Measurements from ENCODE around the gene ASTE1. TPM values are rescaled to one million over a fixed set of nuclear protein-coding genes. Genes with fewer than 3 reads are reported as not detected.

The ASTE1 gene
- total and polyA plus RNA-seq, 9 of the 15 experiments (the other 6 are each of a cell fraction or from before 2014, with no cell fraction given): 3.5 to 12.1 (median 6.9) TPM

GRCh38 chr3:131075632-131076328 lies 49.2 kb upstream of the ASTE1 start:
- Histone ChIP-seq H4K20me1 (replicated peaks; ENCODE audit: control insufficient read depth, insufficient read depth, low read length) (no peaks in the 10 kb centered on the region), H3K4me3 (no peak overlapping the region), H3K27me3 (ENCODE audit: control insufficient read depth in 2 of 2, insufficient read depth in 2 of 2, low read length in 2 of 2) (no peaks in the 10 kb centered on the region), H3K79me2 (ENCODE audit: control insufficient read depth, insufficient read depth, low read length) (no peaks in the 10 kb centered on the region), H2AFZ (ENCODE audit: low read depth, low read length) (no peak overlapping the region), H3K9ac (ENCODE audit: insufficient read depth in 1 of 2, low read depth in 2 of 2, low read length in 2 of 2) (no peak overlapping the region), H3K36me3 (ENCODE audit: control insufficient read depth, insufficient read depth, low read length) (no peaks in the 10 kb centered on the region), H3K4me1 (replicated peaks in 1 of 2; ENCODE audit: control insufficient read depth in 2 of 2, insufficient read depth in 2 of 2, low read length in 2 of 2) (peaks cover 0 to 15% of the 10 kb centered on the region in 2 experiments; a peak in 3 of 5 replicates), H3K27ac (ENCODE audit: extremely low read depth, low read depth, low read length) (no peak overlapping the region), H3K4me2 (ENCODE audit: insufficient read depth, low read length) (no peak overlapping the region), H3K9me3 (replicated peaks; ENCODE audit: control insufficient read depth, insufficient read depth, low read depth, low read length) (no peaks in the 10 kb centered on the region), H3K9me1 (ENCODE audit: control insufficient read depth, insufficient read depth, low read length) (no peaks in the 10 kb centered on the region)
- intact Hi-C loops (cut with micrococcal nuclease): no loop called here
- no TSS peak for BruUV-seq (replicated peaks)
- TF ChIP-seq KDM5B (IDR thresholded peaks at IDR 0.05; ENCODE audit: insufficient replicate concordance, low read depth, low read length) (no peak), DMBX1 (CRISPR knock-in tag; IDR thresholded peaks at IDR 0.05; ENCODE audit: borderline replicate concordance) (0 out of 2 replicates have a peak, but pooled peaks have one; percentile 20), TBL1XR1 (IDR thresholded peaks at IDR 0.05; ENCODE audit: low read length in 2 of 2) (no peak), ZNF239 (CRISPR knock-in tag; IDR thresholded peaks at IDR 0.05) (no peak), MAFK (IDR thresholded peaks at IDR 0.05; ENCODE audit: low read length) (no peak)
- DNase-seq (ENCODE audit: extremely low read depth in 1 of 4, low spot score in 3 of 4): no peak
- 52% methylated on average over 4 of the region's 4 CpGs for WGBS (ENCODE audit: insufficient coverage, low coverage, missing lambda C conversion rate)
- ChIA-PET POLR2A (interaction anchor here (1.6 kb wide), 1 partner anchor 18 kb away, joined by 5 read pairs; no protein-coding TSS in a partner anchor), CTCF (ENCODE audit: low intra/inter-chr PET ratio) (no interaction called here)
- no peak for FAIRE-seq
- in situ Hi-C loops (cut with MboI): no loop called here
- ATAC-seq: no peak

Data from K562 (cell line).